ENCODE results near the gene RPS14. TPM values are rescaled to one million over a fixed set of nuclear protein-coding genes. Genes with fewer than 3 reads are reported as not detected.

The RPS14 gene
- polyA plus RNA-seq, 3 donors = 1,933 to 2,379 (median 2,065) TPM

DNA sequence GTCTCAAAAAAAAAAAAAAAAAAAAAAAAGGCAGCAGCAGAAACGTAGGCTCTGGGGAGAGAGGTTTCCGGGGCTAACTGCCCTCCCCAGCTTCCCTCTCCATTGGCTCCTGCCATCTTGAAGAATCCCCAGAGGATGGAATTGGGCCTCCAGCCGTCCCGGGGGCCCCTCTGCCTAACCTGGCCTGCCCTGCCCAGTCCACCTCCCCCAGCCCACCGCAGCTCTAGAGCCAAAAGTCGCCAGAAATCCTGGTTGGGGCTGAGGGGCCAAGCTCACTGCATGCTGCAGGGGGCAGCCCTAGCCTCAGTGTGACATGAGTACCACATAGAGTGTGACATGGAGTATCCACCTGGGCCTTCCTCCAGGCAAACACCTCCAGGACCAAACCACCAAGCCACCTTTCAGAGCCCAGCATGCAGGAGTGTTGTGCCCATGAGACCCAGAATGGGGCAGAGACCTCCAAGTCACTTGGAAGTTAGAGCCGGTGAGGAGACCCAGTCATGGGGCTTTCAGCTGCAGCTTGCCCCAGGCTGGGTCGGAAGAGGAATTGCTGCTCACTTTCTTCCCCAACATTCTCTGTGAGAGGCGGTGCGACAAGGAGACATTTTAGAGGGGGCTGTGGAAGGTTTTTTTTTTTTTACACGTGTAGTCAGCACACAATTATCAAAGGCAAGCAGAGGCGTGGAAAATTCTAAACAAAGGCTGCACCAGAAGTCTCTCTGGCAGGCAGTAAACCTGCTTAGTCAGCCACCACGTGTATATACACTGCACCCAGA lies 54.4 kb downstream of the RPS14 start:
- DNase-seq = no peak

DNA sequence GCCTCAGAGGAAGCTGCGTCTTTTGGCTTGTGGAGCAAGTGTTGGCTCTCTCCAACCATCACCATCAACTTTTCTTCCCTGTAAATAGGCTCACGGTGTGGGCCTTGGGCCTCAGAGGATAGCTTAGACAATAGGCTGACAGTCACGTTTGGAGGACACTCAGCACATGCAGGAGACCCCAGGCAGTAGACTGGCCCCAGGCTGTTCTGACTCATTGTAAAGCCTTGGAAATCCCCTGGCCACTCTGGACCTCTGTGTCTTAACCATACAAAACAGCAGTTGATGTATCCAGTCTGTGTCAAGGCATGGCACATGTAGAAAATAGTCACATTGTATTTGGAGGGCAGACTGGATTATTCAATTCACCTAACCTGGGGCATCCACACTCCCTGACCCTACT lies 55.4 kb downstream of the RPS14 start:
- DNase-seq = no peak

DNA sequence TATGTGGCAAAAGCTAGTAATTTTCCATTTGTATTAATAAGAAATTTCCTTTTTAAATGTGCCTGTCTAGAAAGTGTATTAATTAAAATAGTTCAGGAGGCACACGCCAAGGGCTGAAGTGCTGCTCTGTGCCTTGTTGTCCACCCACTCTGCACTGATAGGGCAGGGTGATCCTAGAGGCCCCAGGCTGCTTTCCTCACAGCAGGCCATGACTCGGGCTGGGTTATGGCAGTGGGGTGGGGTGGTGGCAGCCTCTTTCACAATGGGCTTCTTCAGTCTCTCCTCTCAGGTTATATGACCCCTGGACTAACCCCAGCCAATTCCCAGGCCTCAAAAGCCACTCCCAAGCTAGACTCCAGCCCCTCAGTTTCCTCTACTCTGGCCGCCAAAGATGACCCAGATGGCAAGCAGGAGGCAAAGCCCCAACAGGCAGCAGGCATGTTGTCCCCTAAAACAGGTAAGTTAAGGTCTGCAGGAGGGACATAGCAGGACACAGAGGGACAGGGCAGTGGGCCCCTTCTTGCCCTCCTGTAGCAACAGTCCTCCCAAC lies 56.4 kb downstream of the RPS14 start:
- no peak for DNase-seq

DNA sequence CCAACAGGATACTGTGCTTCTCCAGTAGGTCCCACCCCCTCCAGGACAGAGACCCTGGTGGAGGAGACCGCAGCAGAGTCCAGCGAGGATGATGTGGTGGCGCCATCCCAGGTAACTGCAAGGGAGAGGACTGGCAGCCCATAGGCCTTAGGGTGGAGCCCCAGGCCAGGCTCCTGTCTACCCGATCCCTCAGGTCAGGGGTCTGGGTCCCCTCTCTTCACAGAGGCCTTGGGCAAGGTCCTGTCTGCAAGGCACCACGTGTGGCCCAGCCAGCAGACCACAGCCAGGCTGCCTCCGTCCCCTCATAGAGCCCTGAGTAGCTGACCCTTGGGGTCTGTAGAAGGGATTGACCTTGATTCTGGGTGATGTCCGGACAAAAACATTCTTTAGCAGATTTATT lies 56.9 kb downstream of the RPS14 start:
- DNase-seq = no peak

Other genes with a start within 250 kb of the RPS14 start
- gene CAMK2A, start 160.0 kb downstream of the RPS14 start, polyA plus RNA-seq (ENCODE audit: insufficient read length in 3 of 3) = 1 to 10 TPM; 5.4 to 6.4 (median 6.0) TPM
- 1 to 10 TPM; 2.8 to 4.7 (median 3.9) TPM for gene ARSI, start 146.8 kb downstream of the RPS14 start, polyA plus RNA-seq (ENCODE audit: insufficient read length in 3 of 3)
- 10 to 100 TPM; 36.1 to 39.9 (median 39.1) TPM for gene TCOF1, start 92.0 kb downstream of the RPS14 start, polyA plus RNA-seq (ENCODE audit: insufficient read length in 3 of 3)
- gene CD74, start 36.8 kb downstream of the RPS14 start, polyA plus RNA-seq (ENCODE audit: insufficient read length in 3 of 3) = 100 to 1,000 TPM; 235 to 288 (median 278) TPM
- 10 to 100 TPM; 56.8 to 67.7 (median 61.9) TPM for gene NDST1, start 58.4 kb upstream of the RPS14 start, polyA plus RNA-seq (ENCODE audit: insufficient read length in 3 of 3)
- 100 to 1,000 TPM; 109 to 126 (median 111) TPM for gene SYNPO, start 190.9 kb upstream of the RPS14 start, polyA plus RNA-seq (ENCODE audit: insufficient read length in 3 of 3)
- gene MYOZ3, start 211.5 kb upstream of the RPS14 start, polyA plus RNA-seq (ENCODE audit: insufficient read length in 3 of 3) = 1 to 10 TPM; 5.9 to 8.6 (median 7.2) TPM